ENCODE results near the gene TMEM63B.
A peak's percentile ranks its signal among the peaks of the same experiment; 100 is the strongest.
"Not testable (repeated sequence)": the region's sequence is repeated elsewhere in the genome, so short reads cannot be mapped to it uniquely, and the experiment has no call there.

Gene TMEM63B

DNA sequence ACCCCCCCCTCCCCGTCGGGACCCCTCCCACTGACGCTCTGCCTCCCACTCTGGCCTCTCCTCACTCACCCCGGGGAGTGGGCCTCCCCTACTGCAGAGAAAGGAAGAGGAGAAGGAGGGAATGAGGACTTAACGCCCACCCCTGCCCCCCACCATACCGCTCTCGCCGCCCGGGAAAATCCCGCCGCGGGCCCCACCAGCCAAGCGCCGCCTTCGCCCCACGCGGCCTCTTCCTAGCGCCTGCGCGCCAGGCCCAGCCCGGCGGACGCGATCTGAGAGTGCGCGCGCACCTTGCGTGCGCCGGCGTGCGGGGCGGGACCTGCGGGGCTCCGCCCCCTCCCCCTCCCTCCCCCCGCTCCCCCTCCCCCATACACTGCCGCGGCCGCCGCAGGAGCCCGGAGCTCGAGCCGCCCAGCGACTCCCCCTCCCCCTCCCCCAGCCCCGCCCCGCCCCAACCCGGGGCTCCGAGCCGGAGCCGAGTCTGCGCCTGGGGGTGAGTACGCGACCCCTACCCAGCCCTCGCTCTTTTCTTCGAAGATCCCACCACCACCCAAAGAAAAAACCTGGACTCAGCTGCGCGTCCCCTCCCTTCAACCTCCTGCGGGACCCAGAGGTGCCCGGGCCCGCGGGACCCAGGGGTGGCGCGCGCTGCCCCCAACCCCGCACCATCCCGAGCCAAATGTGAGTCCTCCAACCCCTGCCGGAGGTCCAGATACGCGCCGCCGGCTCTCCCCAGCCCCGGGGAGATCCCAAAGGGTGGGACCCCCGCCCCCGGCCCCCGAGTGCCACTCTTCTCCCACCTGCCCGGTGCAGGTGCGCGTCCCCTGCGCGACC lies at the start of gene TMEM63B, which contains the start of gene MRPL14:
TSS of gene TMEM63B (plus strand) at position 369 of the 834 bp plus-strand sequence. CDS start 7,031 bp downstream, outside the sequence.
TSS of gene MRPL14 (minus strand) at position 267 of the 834 bp plus-strand sequence. CDS start 10,841 bp downstream, outside the sequence.
- peak; percentile 82 for DNase-seq

DNA sequence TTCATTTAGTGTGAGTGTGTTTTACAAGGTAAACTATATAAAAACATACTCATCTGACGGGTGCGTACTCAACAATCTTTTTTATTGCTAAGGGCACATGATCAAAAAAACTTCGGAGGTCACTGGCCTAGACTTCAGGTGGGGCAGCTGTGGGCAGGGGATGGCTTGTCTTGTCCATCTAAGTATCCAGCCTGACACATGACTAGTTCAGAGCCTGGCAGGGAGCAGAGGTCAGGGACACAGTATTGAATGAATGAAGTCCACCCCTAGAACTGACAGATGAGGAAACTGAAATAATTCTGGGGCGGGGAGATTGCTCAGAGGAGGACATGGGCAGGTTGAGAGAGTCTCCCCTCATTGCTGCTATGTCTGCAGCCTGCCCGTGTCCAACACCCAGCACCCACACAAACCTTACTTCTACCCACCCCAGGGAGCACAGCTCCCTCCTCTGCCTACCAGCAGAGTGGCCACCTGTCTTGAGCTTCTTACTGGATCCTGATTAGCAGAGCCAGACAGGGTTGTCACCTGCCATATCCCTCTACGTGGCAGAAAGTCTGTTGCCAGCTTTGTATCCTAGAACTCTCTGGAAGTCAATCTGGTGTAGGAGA lies 49.0 kb upstream of the TMEM63B start:
- no peak for DNase-seq

DNA sequence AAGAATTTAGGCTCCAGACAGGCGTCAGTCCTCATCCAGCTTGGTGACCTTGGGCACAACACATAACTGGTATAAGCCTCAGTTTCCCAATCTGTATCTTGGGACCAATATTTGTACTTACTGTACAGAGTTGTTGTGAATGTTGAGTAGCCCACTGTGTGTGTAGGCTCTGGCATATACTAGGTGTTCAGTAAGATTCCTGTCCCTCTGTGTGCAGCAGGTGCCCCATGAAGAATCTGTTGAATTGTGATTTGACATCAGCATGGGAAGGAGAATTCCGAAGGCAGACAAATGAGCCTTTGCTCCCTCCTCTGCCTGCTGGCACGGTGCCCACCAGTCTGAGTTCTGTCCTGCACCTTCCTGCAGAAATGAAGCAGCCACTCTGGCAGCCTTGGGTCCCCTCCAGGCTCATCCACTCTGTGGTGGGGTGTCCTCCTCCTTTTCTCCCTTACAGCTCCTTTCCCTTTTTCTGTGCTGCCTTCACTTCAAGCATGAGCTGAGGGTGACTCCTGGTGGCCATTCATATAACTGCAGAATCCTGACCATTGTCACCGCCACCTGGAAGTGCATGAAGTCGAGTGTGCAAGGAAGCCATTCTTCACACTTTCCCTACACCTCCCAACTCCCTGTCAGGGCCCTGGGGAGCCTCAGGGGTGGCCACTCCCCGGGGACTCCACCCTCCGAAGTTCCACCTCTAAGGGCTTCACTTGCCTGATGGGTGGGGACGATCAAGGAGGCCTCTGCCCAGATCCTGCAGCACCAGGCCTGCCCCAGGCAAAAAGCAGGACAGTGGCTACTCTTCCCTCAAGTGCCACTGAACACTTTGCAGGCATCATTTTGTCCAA lies 48.3 kb upstream of the TMEM63B start:
- DNase-seq, result no peak

DNA sequence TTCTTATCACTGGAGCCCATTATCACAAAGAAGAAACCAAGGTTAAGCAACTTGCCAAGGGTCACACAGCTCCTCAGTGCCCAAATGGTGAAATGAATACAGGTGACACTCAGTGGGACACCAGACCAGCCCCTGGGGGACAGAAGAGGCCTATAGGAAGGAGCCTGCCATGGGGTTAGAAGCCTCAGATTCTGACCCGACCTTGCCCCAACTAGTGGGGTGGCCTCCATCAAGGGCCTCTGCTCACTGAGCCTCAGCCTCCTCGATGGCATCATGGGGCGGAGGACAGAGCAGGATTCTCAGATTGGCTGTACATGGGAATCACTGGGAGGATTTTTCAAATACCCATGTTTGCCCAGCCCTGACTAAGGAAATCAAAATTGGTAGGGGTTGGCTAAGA lies 47.7 kb upstream of the TMEM63B start:
- no peak for DNase-seq

- no peak for DNase-seq
Measured at GRCh38 chr6:44080561-44081521, 46.5 kb upstream of the TMEM63B start.

GRCh38 chr6:44081753-44082152 lies 45.6 kb upstream of the TMEM63B start:
- no peak for DNase-seq

- DNase-seq, result no peak
Measured at GRCh38 chr6:44082872-44083321, 44.5 kb upstream of the TMEM63B start.

GRCh38 chr6:44084231-44085014 lies 42.9 kb upstream of the TMEM63B start:
- DNase-seq, result no peak

GRCh38 chr6:44085219-44085618 lies 42.1 kb upstream of the TMEM63B start:
- DNase-seq, result no peak

GRCh38 chr6:44086931-44087574 lies 40.3 kb upstream of the TMEM63B start:
- no peak for DNase-seq

DNA sequence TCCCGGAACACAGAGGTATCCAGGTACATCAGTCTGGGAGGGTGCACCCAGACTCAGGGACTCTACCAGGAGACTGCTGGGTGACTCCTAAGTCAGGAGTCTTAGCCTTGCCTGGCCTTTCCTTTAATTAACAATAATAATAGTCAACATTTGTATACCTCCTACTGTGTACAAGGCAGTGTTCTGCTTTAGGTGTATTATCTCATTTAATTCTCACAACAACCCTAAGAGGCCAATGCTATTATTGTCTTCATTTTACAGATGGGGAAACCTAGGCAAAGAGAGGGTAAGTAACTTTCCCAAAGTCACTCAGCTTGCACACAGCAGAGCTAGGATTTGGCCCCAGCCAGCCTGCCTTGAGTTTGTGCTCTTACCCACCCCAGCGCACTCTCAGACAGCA lies 39.7 kb upstream of the TMEM63B start:
- DNase-seq, result no peak

DNA sequence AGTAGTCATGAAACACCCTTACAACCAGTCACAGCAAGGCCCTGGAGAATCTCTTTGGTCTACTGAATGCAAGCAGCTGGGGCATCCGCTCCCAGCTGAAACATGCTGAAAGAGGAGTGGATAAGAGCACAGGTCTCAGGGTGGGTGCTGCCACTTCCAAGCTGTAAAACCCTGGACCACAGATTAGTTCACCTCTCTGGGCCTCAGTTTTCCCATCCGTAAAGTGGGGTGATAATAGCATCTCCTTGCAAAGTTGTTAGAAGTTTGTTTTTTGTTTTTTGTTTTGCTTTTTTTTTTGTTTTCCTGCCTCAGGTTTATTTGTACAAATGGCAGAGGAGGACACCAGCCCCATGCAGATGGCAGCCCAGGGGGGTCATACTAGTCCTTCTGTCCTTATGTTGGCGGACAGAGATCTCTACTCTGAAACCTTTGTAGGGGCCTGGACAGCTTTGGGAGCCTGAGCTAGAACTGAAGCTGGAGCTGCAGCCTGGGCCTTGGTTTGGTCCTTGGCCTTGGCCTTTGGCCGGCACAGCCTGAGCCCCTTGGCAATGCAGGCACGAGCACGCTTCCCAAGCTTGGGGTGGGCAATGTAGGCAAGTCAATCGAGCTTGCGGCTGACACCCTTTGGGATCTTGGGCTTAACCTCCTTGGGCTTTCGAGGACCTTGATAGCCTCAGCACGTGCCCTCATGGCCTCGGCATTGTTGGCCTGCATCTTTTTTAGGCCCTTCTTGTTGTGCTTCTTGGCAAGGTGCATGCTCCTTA lies 38.3 kb upstream of the TMEM63B start:
- no peak for DNase-seq

- no peak for DNase-seq
Measured at GRCh38 chr6:44090465-44090864, 36.9 kb upstream of the TMEM63B start.

DNA sequence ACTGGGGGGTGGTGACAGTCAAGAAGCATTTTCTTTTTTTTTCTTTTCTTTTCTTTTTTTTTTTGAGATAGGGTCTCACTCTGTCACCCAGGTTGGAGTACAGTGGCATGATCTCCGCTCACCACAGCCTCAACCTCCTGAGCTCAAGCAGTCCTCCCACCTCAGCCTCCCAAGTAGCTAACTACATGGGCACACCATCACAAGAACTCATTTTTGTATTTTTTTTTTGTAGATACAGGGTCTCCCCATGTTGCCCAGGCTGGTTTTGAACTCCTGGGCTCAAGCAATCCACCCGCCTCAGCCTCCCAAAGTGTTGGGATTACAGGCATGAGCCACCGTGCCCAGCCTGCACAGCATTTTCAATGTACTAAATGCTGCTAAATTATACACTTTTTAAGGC lies 36.0 kb upstream of the TMEM63B start:
- not testable (repeated sequence) for DNase-seq

DNA sequence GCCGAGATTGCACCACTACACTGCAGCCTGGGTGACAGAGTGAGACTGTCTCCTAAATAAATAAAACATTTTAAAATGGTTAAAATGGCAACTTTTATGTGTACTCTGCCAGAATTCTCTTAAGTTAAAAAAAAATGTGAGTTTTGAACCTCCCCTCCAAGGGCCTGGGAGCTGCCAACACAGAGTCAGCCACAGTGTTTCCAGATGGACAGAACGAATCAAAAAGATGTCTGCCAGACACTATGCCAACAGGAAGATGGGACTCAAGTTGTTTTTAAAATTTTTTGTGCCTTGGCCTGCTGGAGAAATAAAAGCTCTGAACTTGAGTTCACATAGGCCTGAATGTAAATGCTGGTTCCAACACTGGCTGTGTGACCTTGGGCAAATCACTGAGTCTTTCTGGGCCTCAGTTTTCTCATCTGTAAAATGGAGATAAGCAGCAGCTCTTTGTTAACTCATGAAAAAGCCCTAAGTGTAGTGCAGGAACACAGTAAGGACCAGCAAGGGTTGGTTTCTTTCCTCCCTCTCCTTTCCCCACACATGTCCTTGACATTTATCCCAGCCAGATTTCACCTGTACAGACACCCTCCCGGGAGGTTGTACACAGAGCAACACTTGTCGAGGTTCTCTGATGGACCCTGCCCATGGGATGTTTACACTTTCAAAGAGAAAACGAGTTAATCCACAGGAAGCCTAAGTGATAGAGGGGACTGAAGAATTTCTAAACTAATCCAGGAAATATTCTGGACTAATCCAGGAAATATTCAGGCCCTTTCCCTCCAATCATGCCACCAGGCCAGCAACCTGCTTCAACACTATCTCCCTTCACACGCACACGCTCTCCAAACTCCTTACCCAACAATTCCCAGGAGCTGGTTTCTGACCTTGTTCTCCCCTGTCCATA lies 35.1 kb upstream of the TMEM63B start:
- no peak for DNase-seq

GRCh38 chr6:44093066-44093465 lies 34.3 kb upstream of the TMEM63B start:
- no peak for DNase-seq

DNA sequence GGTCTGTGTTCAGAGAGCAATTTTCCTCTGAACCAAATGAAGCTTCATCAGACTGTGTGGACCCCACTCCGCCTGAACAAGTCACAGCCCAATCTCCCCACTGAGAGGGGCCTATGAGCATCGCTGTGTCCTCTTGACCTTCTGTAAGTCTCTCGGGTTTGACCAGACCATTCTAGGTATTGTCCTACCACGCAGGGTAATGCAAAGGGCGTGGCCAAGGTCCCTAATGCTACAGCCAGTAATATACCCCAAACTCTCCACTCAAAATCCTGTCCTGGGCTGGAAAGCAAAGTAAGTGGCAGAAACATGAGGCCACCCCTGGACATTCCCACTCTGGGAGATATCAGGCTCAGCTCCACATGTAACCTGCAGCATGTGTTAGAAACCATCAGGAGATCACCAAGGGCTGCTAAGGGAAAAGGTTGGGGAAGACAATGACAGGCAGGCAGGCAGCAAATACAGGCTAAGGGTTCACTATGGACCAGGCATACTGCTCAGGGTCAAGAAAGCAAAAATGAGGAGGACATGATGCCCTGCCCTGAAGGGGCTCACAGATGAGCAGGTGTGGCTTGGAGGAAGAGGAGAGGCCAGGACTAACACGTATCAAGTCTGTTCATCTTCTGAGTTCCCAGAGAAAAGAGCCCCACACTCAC lies 33.5 kb upstream of the TMEM63B start:
- DNase-seq, result no peak
